Measurements from ENCODE around the gene NPR1. TPM values are rescaled to one million over a fixed set of nuclear protein-coding genes. Genes with fewer than 3 reads are reported as not detected.
A peak's percentile ranks its signal among the peaks of the same experiment; 100 is the strongest.
"Not testable (repeated sequence)": the region's sequence is repeated elsewhere in the genome, so short reads cannot be mapped to it uniquely, and the experiment has no call there.

NPR1 gene
- total RNA-seq, 8 experiments from 2014 or later: 0.27 to 0.85 (median 0.64) TPM; not detected in 1

- not testable (repeated sequence) for H3K4me3 ChIP-seq; ATAC-seq (replicated peaks in 6 of 8); H3K4me1 ChIP-seq (replicated peaks in 1 of 2); H3K27ac ChIP-seq
- in situ Hi-C loops (cut with MboI; ENCODE audit: low pct_unique_long_range_greater_than_20kb in 2 of 9, low sequenced_read_pairs in 9 of 9, unreplicated experiment in 9 of 9): loop anchor here in 3 of 9 experiments (25.0 kb wide), 1 partner anchor 128 kb away; no protein-coding TSS in a partner anchor
- 80 to 100% (median 95%) methylated on average over 1 to 5 of the region's 5 CpGs; no CpG with 5 or more reads in 2 of the 10 experiments for WGBS, 10 experiments
Measured at GRCh38 chr1:153640213-153640612, 38.3 kb upstream of the NPR1 start.

DNA sequence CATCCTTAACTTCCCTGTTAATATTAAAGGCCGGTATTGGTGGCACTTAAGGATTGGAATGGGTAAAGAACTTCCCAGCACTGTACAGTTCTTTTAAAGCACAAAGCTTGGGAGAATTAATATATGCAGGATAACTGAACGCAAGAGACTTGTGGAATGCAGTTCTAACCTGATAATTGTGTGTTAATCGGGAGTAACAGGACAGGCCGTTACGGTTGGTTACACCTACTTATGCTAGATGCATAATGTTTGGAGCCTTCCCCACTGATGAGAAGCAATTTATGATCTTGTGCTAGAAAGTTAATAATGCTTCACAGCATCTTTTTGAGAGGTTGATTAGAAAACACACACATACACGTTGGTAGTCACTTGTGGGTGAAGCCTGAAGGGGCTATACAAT lies 37.6 kb upstream of the NPR1 start:
- WGBS, 10 experiments: 55 to 86% (median 68%) methylated on average over 3 to 6 of the region's 6 CpGs; no CpG with 5 or more reads in 2 of the 10 experiments
- peaks cover 1 to 2% of the 10 kb centered on the region in 2 donors for H3K4me1 ChIP-seq (replicated peaks in 1 of 2)
- H3K27ac ChIP-seq: no peak overlapping the region
- H3K4me3 ChIP-seq: no peak overlapping the region
- ATAC-seq (replicated peaks in 6 of 8): peak in 4 of 8 experiments; percentile 8 to 22 (median 14)
- in situ Hi-C loops (cut with MboI; ENCODE audit: low pct_unique_long_range_greater_than_20kb in 2 of 9, low sequenced_read_pairs in 9 of 9, unreplicated experiment in 9 of 9): loop anchor here in 3 of 9 experiments (25.0 kb wide), 1 partner anchor 129 kb away; no protein-coding TSS in a partner anchor

GRCh38 chr1:153642161-153642560 lies 36.3 kb upstream of the NPR1 start:
- in situ Hi-C loops (cut with MboI; ENCODE audit: low pct_unique_long_range_greater_than_20kb in 2 of 9, low sequenced_read_pairs in 9 of 9, unreplicated experiment in 9 of 9): loop anchor here in 3 of 9 experiments (25.0 kb wide), 1 partner anchor 130 kb away; no protein-coding TSS in a partner anchor
- no peak for ATAC-seq (replicated peaks in 6 of 8)
- WGBS, 10 experiments: 60 to 100% (median 92%) methylated on average over 1 to 10 of the region's 11 CpGs; no CpG with 5 or more reads in 2 of the 10 experiments
- no peak overlapping the region for H3K4me3 ChIP-seq
- H3K4me1 ChIP-seq (replicated peaks in 1 of 2): no peaks in the 10 kb centered on the region
- no peak overlapping the region for H3K27ac ChIP-seq

DNA sequence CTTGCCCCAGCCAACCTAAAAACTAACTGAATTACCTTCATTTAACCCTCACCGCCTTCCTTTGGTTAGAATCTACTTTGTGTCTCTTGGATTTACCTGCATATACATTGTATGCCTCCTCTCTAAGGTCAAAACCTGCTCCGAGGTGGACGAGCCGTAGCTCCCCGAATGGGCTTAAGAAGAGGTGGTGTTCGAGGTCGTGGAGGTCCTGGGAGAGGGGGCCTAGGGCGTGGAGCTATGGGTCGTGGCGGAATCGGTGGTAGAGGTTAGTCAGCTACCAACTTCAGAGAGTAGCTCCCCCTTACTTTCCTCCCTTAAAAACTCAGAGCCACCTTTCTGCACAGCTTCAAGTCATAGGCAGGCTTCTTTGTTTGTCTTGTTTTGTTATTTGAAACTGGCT lies 35.4 kb upstream of the NPR1 start:
- no peak overlapping the region for H3K27ac ChIP-seq
- H3K4me3 ChIP-seq: no peak overlapping the region
- 70 to 100% (median 97%) methylated on average over 2 to 11 of the region's 11 CpGs; no CpG with 5 or more reads in 1 of the 10 experiments for WGBS, 10 experiments
- no peaks in the 10 kb centered on the region for H3K4me1 ChIP-seq (replicated peaks in 1 of 2)
- ATAC-seq (replicated peaks in 6 of 8): no peak
- in situ Hi-C loops (cut with MboI; ENCODE audit: low pct_unique_long_range_greater_than_20kb in 2 of 9, low sequenced_read_pairs in 9 of 9, unreplicated experiment in 9 of 9): loop anchor here in 3 of 9 experiments (25.0 kb wide), 1 partner anchor 131 kb away; no protein-coding TSS in a partner anchor

DNA sequence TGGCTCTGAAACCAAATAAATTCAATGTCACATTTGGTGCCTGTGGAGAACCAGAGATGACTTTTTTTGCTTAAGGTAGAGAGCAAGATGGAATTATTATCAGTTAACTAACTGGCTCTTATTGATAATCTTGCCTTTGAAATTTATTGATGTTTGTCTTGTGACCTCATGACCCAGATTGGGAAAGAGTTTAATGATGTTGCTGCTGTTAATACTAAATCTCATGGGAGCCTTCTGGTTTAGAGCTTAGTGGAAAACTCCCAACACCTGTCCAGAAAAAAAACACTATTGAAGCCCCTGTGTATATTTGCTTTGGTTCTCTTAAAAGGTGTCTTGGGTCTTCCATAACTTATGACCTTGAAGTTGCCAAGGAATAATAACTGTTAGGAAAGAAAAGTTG lies 34.7 kb upstream of the NPR1 start:
- Histone ChIP-seq H3K4me3 (no peak overlapping the region), H3K4me1 (replicated peaks in 1 of 2) (no peaks in the 10 kb centered on the region), H3K27ac (no peak overlapping the region)
- in situ Hi-C loops (cut with MboI; ENCODE audit: low pct_unique_long_range_greater_than_20kb in 2 of 9, low sequenced_read_pairs in 9 of 9, unreplicated experiment in 9 of 9): loop anchor here in 3 of 9 experiments (25.0 kb wide), 1 partner anchor 132 kb away; no protein-coding TSS in a partner anchor
- ATAC-seq (replicated peaks in 6 of 8): no peak

GRCh38 chr1:153646672-153647345 lies 31.7 kb upstream of the NPR1 start:
- 83 to 100% (median 92%) methylated on average over 2 to 5 of the region's 5 CpGs; no CpG with 5 or more reads in 2 of the 10 experiments for WGBS, 10 experiments
- Histone ChIP-seq H3K4me3 (no peak overlapping the region), H3K4me1 (replicated peaks in 1 of 2) (no peaks in the 10 kb centered on the region), H3K27ac (no peak overlapping the region)
- in situ Hi-C loops (cut with MboI; ENCODE audit: low pct_unique_long_range_greater_than_20kb in 2 of 9, low sequenced_read_pairs in 9 of 9, unreplicated experiment in 9 of 9): loop anchor here in 3 of 9 experiments (25.0 kb wide), 1 partner anchor 135 kb away; no protein-coding TSS in a partner anchor
- ATAC-seq (replicated peaks in 6 of 8): peak in 3 of 8 experiments; percentile 2 to 18 (median 9)

DNA sequence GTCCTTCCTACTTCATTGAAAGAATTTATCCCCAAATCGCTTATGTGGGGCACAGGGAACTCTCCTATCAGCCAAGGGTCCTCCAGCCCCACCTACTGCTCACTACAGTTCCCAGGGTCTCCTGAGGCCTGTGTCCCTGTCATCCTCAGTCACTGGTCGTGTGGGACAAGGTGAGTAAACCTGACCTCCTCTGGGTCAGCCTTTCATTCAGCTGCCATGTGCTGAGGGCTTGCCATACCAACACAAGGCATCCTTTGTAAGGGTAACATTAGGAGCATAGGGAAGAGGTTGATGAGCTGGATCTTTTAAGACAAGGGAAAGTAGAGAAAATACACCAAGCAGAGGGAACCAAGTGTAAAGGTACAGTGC lies 31.2 kb upstream of the NPR1 start:
- 14 to 100% (median 73%) methylated on average over 1 to 2 of the region's 2 CpGs; no CpG with 5 or more reads in 5 of the 10 experiments for WGBS, 10 experiments
- peak in 6 of 8 experiments; percentile 10 to 34 (median 18) for ATAC-seq (replicated peaks in 6 of 8)
- in situ Hi-C loops (cut with MboI; ENCODE audit: low pct_unique_long_range_greater_than_20kb in 2 of 9, low sequenced_read_pairs in 9 of 9, unreplicated experiment in 9 of 9): loop anchor here in 3 of 9 experiments (25.0 kb wide), 1 partner anchor 135 kb away; no protein-coding TSS in a partner anchor
- H3K27ac ChIP-seq: no peak overlapping the region
- H3K4me3 ChIP-seq: no peak overlapping the region
- no peaks in the 10 kb centered on the region for H3K4me1 ChIP-seq (replicated peaks in 1 of 2)

DNA sequence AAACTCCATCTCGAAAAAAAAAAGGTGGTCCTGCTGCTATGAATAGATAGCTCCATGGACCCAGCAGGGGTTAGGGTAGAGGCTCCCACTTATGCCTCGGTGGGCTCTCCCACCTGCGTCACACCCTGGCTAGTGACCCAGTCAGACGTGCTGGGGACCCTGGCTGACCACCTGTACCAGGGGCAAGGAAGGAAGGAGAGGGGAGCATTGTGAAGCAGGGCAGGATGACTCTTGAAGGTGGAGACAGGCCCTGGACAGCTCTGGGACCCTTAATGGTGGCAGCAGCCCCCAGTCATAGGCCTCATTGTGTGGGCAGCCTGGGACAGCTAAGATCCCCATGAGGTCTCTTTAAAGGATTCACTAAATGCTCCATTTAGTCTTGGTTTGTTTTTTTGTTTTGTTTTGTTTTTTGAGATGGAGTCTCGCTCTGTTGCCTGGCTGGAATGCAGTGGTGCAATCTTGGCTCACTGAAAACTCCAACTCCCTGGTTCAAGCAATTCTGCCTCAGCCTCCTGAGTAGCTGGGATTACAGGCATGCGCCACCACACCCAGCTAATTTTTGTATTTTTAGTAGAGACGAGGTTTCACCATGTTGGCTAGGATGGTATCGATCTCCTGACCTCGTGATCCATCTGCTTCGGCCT lies 30.4 kb upstream of the NPR1 start:
- in situ Hi-C loops (cut with MboI; ENCODE audit: low pct_unique_long_range_greater_than_20kb in 2 of 9, low sequenced_read_pairs in 9 of 9, unreplicated experiment in 9 of 9): loop anchor here in 3 of 9 experiments (25.0 kb wide), 1 partner anchor 136 kb away; no protein-coding TSS in a partner anchor
- H3K4me3 ChIP-seq: no peak overlapping the region
- 47 to 100% (median 86%) methylated on average over 1 to 10 of the region's 10 CpGs; no CpG with 5 or more reads in 2 of the 10 experiments for WGBS, 10 experiments
- ATAC-seq (replicated peaks in 6 of 8): peak in 4 of 8 experiments; percentile 5 to 23 (median 18)
- H3K27ac ChIP-seq: no peak overlapping the region
- no peaks in the 10 kb centered on the region for H3K4me1 ChIP-seq (replicated peaks in 1 of 2)

GRCh38 chr1:153649137-153649862 lies 29.2 kb upstream of the NPR1 start:
- WGBS, 10 experiments: 14 to 86% (median 61%) methylated on average over 1 to 3 of the region's 3 CpGs; no CpG with 5 or more reads in 6 of the 10 experiments
- peak in 4 of 8 experiments; percentile 8 to 45 (median 20) for ATAC-seq (replicated peaks in 6 of 8)
- Histone ChIP-seq H3K4me3 (no peak overlapping the region), H3K4me1 (replicated peaks in 1 of 2) (no peaks in the 10 kb centered on the region), H3K27ac (no peak overlapping the region)
- in situ Hi-C loops (cut with MboI; ENCODE audit: low pct_unique_long_range_greater_than_20kb in 2 of 9, low sequenced_read_pairs in 9 of 9, unreplicated experiment in 9 of 9): loop anchor here in 3 of 9 experiments (25.0 kb wide), 1 partner anchor 137 kb away; no protein-coding TSS in a partner anchor

DNA sequence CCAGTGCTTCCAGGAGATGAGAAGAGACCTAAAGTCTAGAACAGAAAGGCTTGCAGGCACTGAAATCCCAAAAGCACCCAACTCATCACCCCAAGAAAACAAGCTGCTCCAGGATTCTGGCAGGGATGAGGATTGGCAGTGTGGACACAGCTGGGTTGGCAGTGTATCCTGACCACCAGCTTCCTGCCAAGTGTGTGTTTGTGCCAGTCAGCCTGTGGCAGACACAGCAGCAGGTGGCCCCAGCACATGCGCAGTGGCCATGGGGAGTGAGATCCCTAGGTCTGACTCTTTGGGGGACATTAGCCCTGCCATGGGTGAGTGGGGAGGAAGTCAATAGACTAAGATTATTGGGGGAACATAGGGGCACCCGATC lies 28.6 kb upstream of the NPR1 start:
- H3K4me1 ChIP-seq (replicated peaks in 1 of 2): no peaks in the 10 kb centered on the region
- H3K27ac ChIP-seq: no peak overlapping the region
- H3K4me3 ChIP-seq: no peak overlapping the region
- peak in 2 of 8 experiments; percentile 38 to 40 for ATAC-seq (replicated peaks in 6 of 8)
- 60 to 96% (median 91%) methylated on average over 1 to 2 of the region's 2 CpGs; no CpG with 5 or more reads in 6 of the 10 experiments for WGBS, 10 experiments
- in situ Hi-C loops (cut with MboI; ENCODE audit: low pct_unique_long_range_greater_than_20kb in 2 of 9, low sequenced_read_pairs in 9 of 9, unreplicated experiment in 9 of 9): loop anchor here in 4 of 9 experiments (25.0 kb wide), 3 partner anchors 138 to 337 kb away; partner anchors contain the start of genes CREB3L4 (in 1 of the 4), CRTC2 (in 1 of the 4), JTB (in 1 of the 4) and RAB13 (in 1 of the 4)

- Histone ChIP-seq H3K4me3 (no peak overlapping the region), H3K4me1 (replicated peaks in 1 of 2) (no peaks in the 10 kb centered on the region), H3K27ac (no peak overlapping the region)
- WGBS, 10 experiments: 0 to 100% methylated on average over 1 of the region's 1 CpG; no CpG with 5 or more reads in 8 of the 10 experiments
- ATAC-seq (replicated peaks in 6 of 8): no peak
- in situ Hi-C loops (cut with MboI; ENCODE audit: low pct_unique_long_range_greater_than_20kb in 2 of 9, low sequenced_read_pairs in 9 of 9, unreplicated experiment in 9 of 9): loop anchor here in 2 of 9 experiments (25.0 kb wide), 2 partner anchors 311 to 336 kb away; partner anchors contain the start of genes CREB3L4 (in 1 of the 2), CRTC2 (in 1 of the 2), JTB (in 1 of the 2) and RAB13 (in 1 of the 2)
Measured at GRCh38 chr1:153651771-153652170, 26.7 kb upstream of the NPR1 start.
